SU-DHL-6 (cell line): ENCODE results near the gene MICALL1.

ENCODE experiments used
- H2AFZ ChIP-seq: fragments of 200-600 bp; sonication (generic); 2 replicates; pipeline ENCODE4 v1.6.1; 2014; ENCODE audit warnings: low read depth, mild to moderate bottlenecking, moderate library complexity, mixed read lengths, antibody characterized with exemption, low read length; ENCODE audit not compliant: severe bottlenecking
- H3F3A ChIP-seq: fragments of 200-600 bp; shearing (Covaris generic); 2 replicates; pipeline ENCODE4 v1.6.0; 2016; ENCODE audit warnings: antibody characterized with exemption, mild to moderate bottlenecking; ENCODE audit not compliant: insufficient read depth
- H3K27ac ChIP-seq: fragments of 200-600 bp; sonication (generic); 2 replicates; pipeline ENCODE4 v1.5.1; 2016; ENCODE audit warnings: low read depth, mild to moderate bottlenecking, low read length, moderate library complexity, mixed read lengths
- H3K27me3 ChIP-seq: fragments of 200-600 bp; sonication (generic), shearing (Covaris generic); 2 replicates; pipeline ENCODE4 v1.6.0; 2014; ENCODE audit warnings: mild to moderate bottlenecking, low read length
- H3K36me3 ChIP-seq: fragments of 200-600 bp; sonication (generic); 2 replicates; pipeline ENCODE4 v1.6.1; 2014; ENCODE audit warnings: mild to moderate bottlenecking, low read length, mixed read lengths
- H3K4me2 ChIP-seq: fragments of 300-600, 200-600 bp; shearing (Covaris generic), sonication (generic); 2 replicates; pipeline ENCODE4 v1.6.0; 2014; ENCODE audit warnings: low read length, low read depth, mild to moderate bottlenecking; ENCODE audit not compliant: poor library complexity, severe bottlenecking
- H3K4me3 ChIP-seq: fragments of 200-600 bp; sonication (generic); 2 replicates; pipeline ENCODE4 v1.5.1; 2014; ENCODE audit warnings: antibody characterized with exemption, low read length, mild to moderate bottlenecking, mixed read lengths; ENCODE audit not compliant: insufficient read depth, poor library complexity, severe bottlenecking
- H3K79me2 ChIP-seq: fragments of 200-600 bp; sonication (generic); 2 replicates; pipeline ENCODE4 v1.6.1; 2014; ENCODE audit warnings: mild to moderate bottlenecking, low read length, moderate library complexity; ENCODE audit not compliant: insufficient read depth
- H3K9ac ChIP-seq: fragments of 200-600 bp; sonication (generic); 2 replicates; pipeline ENCODE4 v1.7.0; 2014; ENCODE audit warnings: mild to moderate bottlenecking, low read length
- H3K9me2 ChIP-seq: fragments of 200-600 bp; sonication (generic); replicated peaks from 2 replicates; pipeline ENCODE4 v1.6.1; 2014; ENCODE audit warnings: low read length; ENCODE audit not compliant: insufficient read depth
- H3K9me3 ChIP-seq: fragments of 200-600 bp; sonication (generic); 2 replicates; pipeline ENCODE4 v1.6.1; 2014; ENCODE audit warnings: low read length, mixed read lengths; ENCODE audit not compliant: insufficient read depth
- H4K20me1 ChIP-seq: fragments of 200-600 bp; sonication (generic); 2 replicates; pipeline ENCODE4 v1.6.1; 2014; ENCODE audit warnings: low read depth, mild to moderate bottlenecking, antibody characterized with exemption, low read length, moderate library complexity, mixed read lengths
- EZH2phosphoT487 ChIP-seq: fragments of 200-600 bp; sonication (generic), shearing (Covaris generic); conservative IDR thresholded peaks from 2 replicates; pipeline ENCODE4 v1.6.1; 2018; ENCODE audit warnings: mild to moderate bottlenecking, antibody characterized with exemption, low read length, moderate library complexity, mixed read lengths
- TF ChIP-seq, protein P1 (sequence below): fragments of 200-600 bp; sonication (generic); IDR thresholded peaks from one replicate; pipeline ENCODE4 v1.5.1; 2017; ENCODE audit warnings: antibody characterized with exemption, mild to moderate bottlenecking, low read length, moderate library complexity; ENCODE audit not compliant: insufficient read depth, poor library complexity, severe bottlenecking

MICALL1 gene

DNA sequence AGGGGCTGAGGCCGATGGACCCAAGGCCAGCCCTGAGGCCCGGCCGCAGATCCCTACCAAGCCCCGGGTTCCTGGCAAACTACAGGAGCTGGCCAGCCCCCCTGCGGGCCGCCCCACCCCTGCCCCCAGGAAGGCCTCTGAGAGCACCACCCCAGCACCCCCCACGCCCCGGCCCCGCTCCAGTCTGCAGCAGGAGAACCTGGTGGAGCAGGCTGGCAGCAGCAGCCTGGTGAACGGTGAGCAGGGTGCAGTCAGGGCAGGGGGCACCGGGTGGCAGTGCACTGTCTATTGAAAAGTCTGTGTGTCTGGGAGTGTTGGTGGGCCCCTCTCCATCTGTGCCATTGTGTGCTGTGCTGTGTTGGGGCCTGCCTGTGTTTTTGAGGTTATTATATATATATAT, 16.1 kb downstream of the MICALL1 start:
- H3K27me3 ChIP-seq: no peaks in the 10 kb centered on the region
- no peaks in the 10 kb centered on the region for H3F3A ChIP-seq
- no peaks in the 10 kb centered on the region for H4K20me1 ChIP-seq
- H3K4me3 ChIP-seq: no peak overlapping the region
- H2AFZ ChIP-seq: no peak overlapping the region
- H3K36me3 ChIP-seq: no peaks in the 10 kb centered on the region
- TF ChIP-seq, protein P1, sequence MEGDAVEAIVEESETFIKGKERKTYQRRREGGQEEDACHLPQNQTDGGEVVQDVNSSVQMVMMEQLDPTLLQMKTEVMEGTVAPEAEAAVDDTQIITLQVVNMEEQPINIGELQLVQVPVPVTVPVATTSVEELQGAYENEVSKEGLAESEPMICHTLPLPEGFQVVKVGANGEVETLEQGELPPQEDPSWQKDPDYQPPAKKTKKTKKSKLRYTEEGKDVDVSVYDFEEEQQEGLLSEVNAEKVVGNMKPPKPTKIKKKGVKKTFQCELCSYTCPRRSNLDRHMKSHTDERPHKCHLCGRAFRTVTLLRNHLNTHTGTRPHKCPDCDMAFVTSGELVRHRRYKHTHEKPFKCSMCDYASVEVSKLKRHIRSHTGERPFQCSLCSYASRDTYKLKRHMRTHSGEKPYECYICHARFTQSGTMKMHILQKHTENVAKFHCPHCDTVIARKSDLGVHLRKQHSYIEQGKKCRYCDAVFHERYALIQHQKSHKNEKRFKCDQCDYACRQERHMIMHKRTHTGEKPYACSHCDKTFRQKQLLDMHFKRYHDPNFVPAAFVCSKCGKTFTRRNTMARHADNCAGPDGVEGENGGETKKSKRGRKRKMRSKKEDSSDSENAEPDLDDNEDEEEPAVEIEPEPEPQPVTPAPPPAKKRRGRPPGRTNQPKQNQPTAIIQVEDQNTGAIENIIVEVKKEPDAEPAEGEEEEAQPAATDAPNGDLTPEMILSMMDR: no peak
- no peak for TF ChIP-seq EZH2phosphoT487
- no peaks in the 10 kb centered on the region for H3K79me2 ChIP-seq
- no peaks in the 10 kb centered on the region for H3K9me3 ChIP-seq
- H3K4me2 ChIP-seq: no peak overlapping the region
- no peaks in the 10 kb centered on the region for H3K9me2 ChIP-seq
- no peak overlapping the region for H3K9ac ChIP-seq
- H3K27ac ChIP-seq: no peak overlapping the region

DNA sequence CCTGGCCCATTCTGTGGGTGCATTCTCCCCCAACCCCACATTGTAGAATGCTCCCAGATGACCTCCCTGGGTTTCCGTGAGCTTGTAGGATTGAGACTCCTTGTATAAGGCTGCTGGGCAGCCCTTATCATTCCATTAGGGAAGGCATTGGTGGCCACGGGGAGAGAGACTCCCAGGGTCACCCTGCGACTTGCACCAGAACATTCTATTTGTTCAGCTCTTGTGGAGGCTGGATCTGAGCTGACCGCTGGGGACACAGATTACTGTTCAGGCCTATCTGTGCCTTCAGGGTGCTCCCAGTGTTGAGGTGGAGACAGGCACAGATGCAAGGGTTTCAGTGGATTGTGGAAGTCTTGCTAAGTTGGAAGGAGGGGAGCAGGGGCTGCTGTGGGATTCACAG, 17.8 kb downstream of the MICALL1 start:
- Histone ChIP-seq H3K27ac (no peak overlapping the region), H2AFZ (no peak overlapping the region), H3K36me3 (no peaks in the 10 kb centered on the region)

DNA sequence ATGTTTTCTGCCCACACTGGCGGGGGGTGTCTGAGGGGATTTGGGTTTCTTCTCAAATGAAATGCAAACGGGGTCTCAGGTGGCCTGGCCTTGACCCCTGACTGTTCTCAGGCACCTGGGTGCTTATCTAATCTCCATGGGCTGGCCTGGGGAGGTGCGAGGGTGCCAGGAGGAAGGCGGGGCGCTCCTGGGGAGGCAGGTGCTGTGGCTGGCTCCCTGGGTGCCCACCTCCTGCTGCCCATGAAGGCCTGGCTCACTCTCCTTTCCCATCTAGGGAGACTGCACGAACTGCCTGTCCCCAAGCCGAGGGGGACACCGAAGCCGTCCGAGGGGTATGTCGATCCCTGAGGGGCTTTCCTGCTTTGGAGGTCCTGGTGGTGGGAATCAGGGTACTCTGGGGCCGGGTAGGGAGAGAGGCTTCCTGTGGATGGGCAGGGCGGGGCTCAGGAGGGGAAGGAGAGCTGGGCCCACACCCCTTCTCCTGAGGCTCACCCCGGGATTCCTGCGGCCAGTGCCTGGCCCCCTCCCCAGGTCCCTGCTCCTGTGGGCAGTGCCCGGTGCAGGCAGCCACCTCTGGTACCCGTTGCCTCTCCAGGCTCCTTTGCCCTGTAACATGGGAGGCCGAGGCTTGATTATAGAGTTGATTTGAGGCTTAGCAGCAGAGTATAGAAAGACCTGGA, 18.4 kb downstream of the MICALL1 start:
- Histone ChIP-seq H3F3A (no peaks in the 10 kb centered on the region), H4K20me1 (no peaks in the 10 kb centered on the region), H3K9ac (no peak overlapping the region), H3K27ac (no peak overlapping the region), H3K36me3 (no peaks in the 10 kb centered on the region), H3K4me2 (no peak overlapping the region), H3K79me2 (no peaks in the 10 kb centered on the region), H3K9me2 (no peaks in the 10 kb centered on the region), H3K4me3 (no peak overlapping the region), H2AFZ (no peak overlapping the region), H3K27me3 (no peaks in the 10 kb centered on the region), H3K9me3 (no peaks in the 10 kb centered on the region)
- TF ChIP-seq, protein P1: no peak
- TF ChIP-seq EZH2phosphoT487: no peak

More for the DNA sequence above, 17.8 kb downstream of the MICALL1 start:
- Histone ChIP-seq H3K9ac (no peak overlapping the region), H3K4me2 (no peak overlapping the region), H3K79me2 (no peaks in the 10 kb centered on the region), H3K27me3 (no peaks in the 10 kb centered on the region), H4K20me1 (no peaks in the 10 kb centered on the region), H3K9me2 (no peaks in the 10 kb centered on the region), H3K4me3 (no peak overlapping the region), H3K9me3 (no peaks in the 10 kb centered on the region), H3F3A (no peaks in the 10 kb centered on the region)
- TF ChIP-seq, protein P1: no peak
- TF ChIP-seq EZH2phosphoT487: no peak
